ENCODE data around the gene CHD9.

Gene CHD9

GRCh38 chr16:53211253-53211652 lies 156.5 kb downstream of the CHD9 start:
- no peak for TF ChIP-seq CTCF (IDR thresholded peaks at IDR 0.05; ENCODE audit: control insufficient read depth, extremely low read depth, insufficient read depth)
- H3K4me3 ChIP-seq (ENCODE audit: low read depth, low read length), result no peak overlapping the region
- DNase-seq (ENCODE audit: low read depth), result no peak

- no peak for TF ChIP-seq CTCF (IDR thresholded peaks at IDR 0.05; ENCODE audit: control insufficient read depth, extremely low read depth, insufficient read depth)
- H3K4me3 ChIP-seq (ENCODE audit: low read depth, low read length), result no peak overlapping the region
- DNase-seq (ENCODE audit: low read depth), result no peak
Observed at GRCh38 chr16:53212893-53213223, 158.1 kb downstream of the CHD9 start.

GRCh38 chr16:53213542-53213941 lies 158.8 kb downstream of the CHD9 start:
- TF ChIP-seq CTCF (IDR thresholded peaks at IDR 0.05; ENCODE audit: control insufficient read depth, extremely low read depth, insufficient read depth), result no peak
- no peak for DNase-seq (ENCODE audit: low read depth)
- H3K4me3 ChIP-seq (ENCODE audit: low read depth, low read length), result no peak overlapping the region

GRCh38 chr16:53216798-53217197 lies 162.0 kb downstream of the CHD9 start:
- DNase-seq (ENCODE audit: low read depth), result no peak
- TF ChIP-seq CTCF (IDR thresholded peaks at IDR 0.05; ENCODE audit: control insufficient read depth, extremely low read depth, insufficient read depth), result no peak

GRCh38 chr16:53219371-53219770 lies 164.6 kb downstream of the CHD9 start:
- no peak for TF ChIP-seq CTCF (IDR thresholded peaks at IDR 0.05; ENCODE audit: control insufficient read depth, extremely low read depth, insufficient read depth)
- DNase-seq (ENCODE audit: low read depth), result no peak
- H3K4me3 ChIP-seq (ENCODE audit: low read depth, low read length), result no peak overlapping the region

More at GRCh38 chr16:53216798-53217197, 162.0 kb downstream of the CHD9 start:
- no peak overlapping the region for H3K4me3 ChIP-seq (ENCODE audit: low read depth, low read length)

GRCh38 chr16:53219795-53220454 lies 165.1 kb downstream of the CHD9 start:
- DNase-seq (ENCODE audit: low read depth), result no peak
- TF ChIP-seq CTCF (IDR thresholded peaks at IDR 0.05; ENCODE audit: control insufficient read depth, extremely low read depth, insufficient read depth), result no peak
- no peak overlapping the region for H3K4me3 ChIP-seq (ENCODE audit: low read depth, low read length)

- no peak overlapping the region for H3K4me3 ChIP-seq (ENCODE audit: low read depth, low read length)
- DNase-seq (ENCODE audit: low read depth), result no peak
- TF ChIP-seq CTCF (IDR thresholded peaks at IDR 0.05; ENCODE audit: control insufficient read depth, extremely low read depth, insufficient read depth), result peak; percentile 8; the same call in 1 of the 2 replicates
Observed at GRCh38 chr16:53220585-53220984, 165.8 kb downstream of the CHD9 start.
